NCI-H2227 (cell line): Measurements from ENCODE around the gene LPIN1.

Experiments used
- DNase-seq: peaks from one replicate; lab custom pipeline; 2025; ENCODE audit not compliant: unreplicated experiment; lab: John Stamatoyannopoulos, UW

LPIN1 gene

GRCh38 chr2:11762799-11763461 is 16.5 kb downstream of the LPIN1 start:
- DNase-seq, result no peak

GRCh38 chr2:11764359-11764758 is 17.9 kb downstream of the LPIN1 start:
- no peak for DNase-seq

GRCh38 chr2:11764920-11765319 is 18.5 kb downstream of the LPIN1 start:
- DNase-seq, result no peak

- DNase-seq, result no peak
These were observed 19.1 kb downstream of the LPIN1 start for GRCh38 chr2:11765501-11765900.

- DNase-seq, result no peak
These were observed 19.6 kb downstream of the LPIN1 start for GRCh38 chr2:11766016-11766415.

- no peak for DNase-seq
These were observed 21.3 kb downstream of the LPIN1 start for GRCh38 chr2:11767779-11768178.

- no peak for DNase-seq
These were observed 22.5 kb downstream of the LPIN1 start for GRCh38 chr2:11768946-11769345.

- no peak for DNase-seq
These were observed 23.1 kb downstream of the LPIN1 start for GRCh38 chr2:11769516-11769915.

- DNase-seq, result no peak
These were observed 24.2 kb downstream of the LPIN1 start for GRCh38 chr2:11770531-11771188.

GRCh38 chr2:11771971-11772615 is 25.7 kb downstream of the LPIN1 start:
- DNase-seq, result no peak

GRCh38 chr2:11773111-11773510 is 26.7 kb downstream of the LPIN1 start:
- DNase-seq, result no peak

GRCh38 chr2:11773747-11774525 is 27.5 kb downstream of the LPIN1 start:
- DNase-seq, result no peak

GRCh38 chr2:11774600-11774999 is 28.2 kb downstream of the LPIN1 start:
- DNase-seq, result no peak

GRCh38 chr2:11775384-11775783 is 29.0 kb downstream of the LPIN1 start:
- no peak for DNase-seq

GRCh38 chr2:11777066-11777782 is 30.8 kb downstream of the LPIN1 start:
- no peak for DNase-seq

GRCh38 chr2:11777886-11778415 is 31.5 kb downstream of the LPIN1 start:
- DNase-seq, result no peak

GRCh38 chr2:11778416-11778815 is 32.0 kb downstream of the LPIN1 start:
- no peak for DNase-seq

- DNase-seq, result peak; percentile 86
These were observed 32.7 kb downstream of the LPIN1 start for GRCh38 chr2:11778923-11779757.

GRCh38 chr2:11781602-11782001 is 35.2 kb downstream of the LPIN1 start:
- DNase-seq, result no peak

GRCh38 chr2:11784280-11784679 is 37.8 kb downstream of the LPIN1 start:
- no peak for DNase-seq
